HepG2 (cell line): ENCODE results near the gene TAAR6. TPM values are rescaled to one million over a fixed set of nuclear protein-coding genes. Genes with fewer than 3 reads are reported as not detected.

ENCODE experiments used
- ATAC-seq: fragments of 200-7000 bp; cut with Tn5 transposase; 3 replicates; pipeline ENCODE4 v1.9.1; 2020; ENCODE audit warnings: mild to moderate bottlenecking, moderate library complexity
- BruUV-seq: library from RNA; stranded (reverse); fragments of 400-500 nt; replicated peaks from 2 replicates; lab custom pipeline; 2021; lab: Mats Ljungman, UMichigan
- CTCF ChIA-PET: fragments of 300-600 bp; formaldehyde crosslinking; extraction: SDS; loops from one replicate; lab custom pipeline; 2021; ENCODE audit warnings: low total read pairs, inconsistent platforms, low intra/inter-chr PET ratio; lab: Yijun Ruan, JAX
- POLR2A ChIA-PET: fragments of 350-600 bp; sonication (Branson Sonifier 250); formaldehyde crosslinking; loops from one replicate; lab custom pipeline; 2020; ENCODE audit warnings: antibody characterized with exemption, inconsistent platforms; lab: Yijun Ruan, JAX
- DNase-seq: peaks from one replicate; pipeline ENCODE4 v3.0.0-alpha.2; 2015; ENCODE audit warnings: low spot score
- FAIRE-seq: peaks from 3 replicates; lab custom pipeline; 2011; peaks lifted over from hg19 to GRCh38; lab: Jason Lieb, UNC
- H2AFZ ChIP-seq: one replicate; pipeline ENCODE4 v1.6.1; 2011; ENCODE audit warnings: low read length, inconsistent platforms
- H3K27ac ChIP-seq: fragments of 300-600 bp; 3 replicates; pipeline ENCODE4 v1.8.0; 2011; ENCODE audit warnings: mixed run types, mild to moderate bottlenecking, mixed read lengths, low read length, inconsistent platforms; ENCODE audit not compliant: insufficient read depth; ENCODE audit errors: extremely low read length
- H3K27me3 ChIP-seq, 2 experiments: fragments of 200-600 bp in 1 of 2; 2 replicates in 1 of 2; 3 replicates in 1 of 2; pipeline versions ENCODE4 v1.6.0 to v1.8.0; 2011; ENCODE audit warnings: low read length in 2 of 2, mild to moderate bottlenecking in 2 of 2, moderate library complexity in 2 of 2, inconsistent platforms in 1 of 2; ENCODE audit not compliant: insufficient read depth in 2 of 2, control insufficient read depth in 1 of 2
- H3K36me3 ChIP-seq, 2 experiments: fragments of 200-600 bp in 1 of 2; replicated peaks in 1 of 2; 2 replicates in 1 of 2; 3 replicates in 1 of 2; pipeline versions ENCODE4 v1.5.1 to v1.8.0; 2011; ENCODE audit warnings: low read length in 2 of 2, inconsistent platforms in 1 of 2; ENCODE audit not compliant: insufficient read depth in 2 of 2, control insufficient read depth in 1 of 2
- H3K4me1 ChIP-seq: 2 replicates; pipeline ENCODE4 v1.5.1; 2012; ENCODE audit warnings: low read length, inconsistent platforms; ENCODE audit not compliant: insufficient read depth
- H3K4me2 ChIP-seq: 2 replicates; pipeline ENCODE4 v1.6.0; 2011; ENCODE audit warnings: low read depth, low read length, inconsistent platforms
- H3K4me3 ChIP-seq, 3 experiments: fragments of 200-600 bp in 1 of 3; sonication (generic), shearing (Covaris generic) in 1 of 3; replicated peaks in 1 of 3; 2 replicates each; pipeline ENCODE4 v1.5.1; 2011 to 2016; ENCODE audit warnings: low read length in 3 of 3, inconsistent platforms in 2 of 3, low read depth in 2 of 3, mild to moderate bottlenecking in 2 of 3, control low read depth in 1 of 3, mixed read lengths in 1 of 3; ENCODE audit not compliant: insufficient read depth in 1 of 3
- H3K79me2 ChIP-seq: one replicate; pipeline ENCODE4 v1.6.1; 2011; ENCODE audit warnings: low read length, inconsistent platforms; ENCODE audit not compliant: insufficient read depth
- H3K9ac ChIP-seq: 2 replicates; pipeline ENCODE4 v1.6.0; 2011; ENCODE audit warnings: mild to moderate bottlenecking, low read depth, low read length, inconsistent platforms; ENCODE audit not compliant: insufficient read depth
- H3K9me3 ChIP-seq: 2 replicates; pipeline ENCODE4 v1.5.1; 2012; ENCODE audit warnings: mild to moderate bottlenecking, low read length
- H4K20me1 ChIP-seq: 2 replicates; pipeline ENCODE4 v1.6.0; 2011; ENCODE audit warnings: inconsistent platforms, mild to moderate bottlenecking, low read length, moderate library complexity; ENCODE audit not compliant: insufficient read depth
- ARNT ChIP-seq: fragments of 450-650 bp; IDR thresholded peaks from 2 replicates; pipeline ENCODE4 v1.6.1; 2017
- ASH2L ChIP-seq: fragments of 300-600, 200-600 bp; sonication (generic); IDR thresholded peaks from 2 replicates; pipeline ENCODE4 v1.7.0; 2017; ENCODE audit warnings: low read depth, mild to moderate bottlenecking, moderate library complexity, mixed read lengths, low read length; ENCODE audit not compliant: insufficient read length
- CBX5 ChIP-seq: sonication (generic); formaldehyde crosslinking; IDR thresholded peaks from 2 replicates; pipeline ENCODE4 v1.4.0; 2020; ENCODE audit warnings: missing genetic modification reagents, borderline replicate concordance
- E2F5 ChIP-seq: sonication (generic); formaldehyde crosslinking; conservative IDR thresholded peaks from 2 replicates; pipeline ENCODE4 v1.4.0; 2020; ENCODE audit warnings: missing genetic modification reagents
- ETS1 ChIP-seq: sonication (generic); formaldehyde crosslinking; IDR thresholded peaks from 2 replicates; pipeline ENCODE4 v1.4.0; 2020; ENCODE audit warnings: missing genetic modification reagents
- NAIF1 ChIP-seq: sonication (generic); formaldehyde crosslinking; IDR thresholded peaks from 2 replicates; pipeline ENCODE4 v1.5.0; 2020; ENCODE audit warnings: mild to moderate bottlenecking, missing genetic modification reagents, borderline replicate concordance
- SCMH1 ChIP-seq: sonication (generic); formaldehyde crosslinking; IDR thresholded peaks from 2 replicates; pipeline ENCODE4 v1.9.0; 2021; ENCODE audit warnings: missing genetic modification reagents, mild to moderate bottlenecking, borderline replicate concordance
- SKIL ChIP-seq: sonication (generic); formaldehyde crosslinking; IDR thresholded peaks from 2 replicates; pipeline ENCODE4 v1.8.0; 2022; ENCODE audit warnings: missing genetic modification reagents, mild to moderate bottlenecking, moderate library complexity, borderline replicate concordance
- ZKSCAN8 ChIP-seq: IDR thresholded peaks from 2 replicates; pipeline ENCODE4 v1.6.1; 2016; ENCODE audit warnings: borderline replicate concordance, missing genetic modification reagents, missing compliant biosample characterization
- WGBS: methylation state at CpG from one replicate; pipeline ENCODE4 v1.1.6; 2017; ENCODE audit warnings: low lambda C conversion rate; 5-methylcytosine and 5-hydroxymethylcytosine counted together
- in situ Hi-C: cut with HindIII; loops from 2 replicates; pipeline ENCODE4 v1.10.0; 2017; ENCODE audit warnings: low pct_unique_long_range_greater_than_20kb; ENCODE audit not compliant: extremely low pct_ligation_motif_present
- intact Hi-C: fragments of 100-400 bp; cut with micrococcal nuclease; formaldehyde crosslinking; loops from one replicate; pipeline ENCODE4 v1.10.0; 2022; ENCODE audit not compliant: unreplicated experiment
- polyA plus RNA-seq, 8 experiments: library from polyadenylated mRNA; depleted of rRNA in 3 of 8; stranded (reverse) in 7 of 8; unstranded in 1 of 8; fragments of >200 nt; fragmentation: Illumina TruSeq in 4 of 8; extraction: Trizol in 4 of 8; gene quantifications; 2 replicates each; pipeline versions ENCODE4 v1.2.1 to v1.2.3, GENCODE V29; 2011 to 2016; ENCODE audit warnings: low read depth in 4 of 8, missing spikeins in 1 of 8, mixed read lengths in 1 of 8; ENCODE audit not compliant: insufficient read depth in 1 of 8
- total RNA-seq, 5 experiments: library from RNA; depleted of rRNA; stranded (reverse); fragments of >200 nt; fragmentation: Illumina TruSeq; extraction: Trizol; gene quantifications; 2 replicates each; pipeline ENCODE4 v1.2.3, GENCODE V29; 2016; ENCODE audit warnings: low read depth in 1 of 5
- TF ChIP-seq, protein P1 (sequence below), 2 experiments: fragments of 450-650 bp in 1 of 2; sonication (generic) in 1 of 2; formaldehyde crosslinking; IDR thresholded peaks; 2 replicates each; pipeline versions ENCODE4 v1.5.0 to v1.8.0; 2020 to 2022; ENCODE audit warnings: mild to moderate bottlenecking in 1 of 2, missing genetic modification reagents in 1 of 2
- TF ChIP-seq, protein P2 (sequence below): sonication (generic); formaldehyde crosslinking; IDR thresholded peaks from 2 replicates; pipeline ENCODE4 v1.4.0; 2020; ENCODE audit warnings: missing genetic modification reagents

The TAAR6 gene
- total and polyA plus RNA-seq, 2 of the 13 experiments (the other 11 are each of a cell fraction or from before 2014, with no cell fraction given): not detected

GRCh38 chr6:132551214-132551613 lies 18.9 kb upstream of the TAAR6 start:
- ChIA-PET POLR2A (no interaction called here), CTCF (no interaction called here)

GRCh38 chr6:132552372-132552771 lies 17.8 kb upstream of the TAAR6 start, which contains the start of gene TAAR8:
Gene TAAR8, plus strand, starts transcription at chr6:132552672. Its CDS starts 21 bp downstream, at chr6:132552693.
- H3K9ac ChIP-seq: no peak within 1 kb of the TSS
- CTCF ChIA-PET: no interaction called here
- no peak within 1 kb of the TSS for H2AFZ ChIP-seq
- H3K27ac ChIP-seq: no peak within 1 kb of the TSS
- DNase-seq: no peak
- no peaks in the 10 kb centered on the region for H3K36me3 ChIP-seq
- FAIRE-seq: no peak
- H3K79me2 ChIP-seq: no peaks in the 10 kb centered on the region
- H4K20me1 ChIP-seq: no peaks in the 10 kb centered on the region
- 44% methylated on average over 2 of the region's 2 CpGs for WGBS
- in situ Hi-C loops (no loop called here), intact Hi-C loops (no loop called here)
- H3K9me3 ChIP-seq: no peaks in the 10 kb centered on the region
- H3K27me3 ChIP-seq: no peaks in the 10 kb centered on the region
- no peak within 1 kb of the TSS for H3K4me2 ChIP-seq
- no TSS peak for BruUV-seq
- H3K4me1 ChIP-seq: no peaks in the 10 kb centered on the region
- H3K4me3 ChIP-seq: no peak within 1 kb of the TSS
- POLR2A ChIA-PET: no interaction called here
- ATAC-seq: no peak
- no peak for TF ChIP-seq NAIF1
- no peak for TF ChIP-seq CBX5 (CRISPR knock-in tag)
- TF ChIP-seq, protein P1, sequence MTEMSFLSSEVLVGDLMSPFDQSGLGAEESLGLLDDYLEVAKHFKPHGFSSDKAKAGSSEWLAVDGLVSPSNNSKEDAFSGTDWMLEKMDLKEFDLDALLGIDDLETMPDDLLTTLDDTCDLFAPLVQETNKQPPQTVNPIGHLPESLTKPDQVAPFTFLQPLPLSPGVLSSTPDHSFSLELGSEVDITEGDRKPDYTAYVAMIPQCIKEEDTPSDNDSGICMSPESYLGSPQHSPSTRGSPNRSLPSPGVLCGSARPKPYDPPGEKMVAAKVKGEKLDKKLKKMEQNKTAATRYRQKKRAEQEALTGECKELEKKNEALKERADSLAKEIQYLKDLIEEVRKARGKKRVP (CRISPR knock-in tag; IDR thresholded peaks at IDR 0.05): no peak
- no peak for TF ChIP-seq SKIL (CRISPR knock-in tag)
- no peak for TF ChIP-seq ASH2L
- no peak for TF ChIP-seq E2F5
- TF ChIP-seq ETS1: no peak
- TF ChIP-seq SCMH1 (CRISPR knock-in tag): no peak
- TF ChIP-seq, protein P2, sequence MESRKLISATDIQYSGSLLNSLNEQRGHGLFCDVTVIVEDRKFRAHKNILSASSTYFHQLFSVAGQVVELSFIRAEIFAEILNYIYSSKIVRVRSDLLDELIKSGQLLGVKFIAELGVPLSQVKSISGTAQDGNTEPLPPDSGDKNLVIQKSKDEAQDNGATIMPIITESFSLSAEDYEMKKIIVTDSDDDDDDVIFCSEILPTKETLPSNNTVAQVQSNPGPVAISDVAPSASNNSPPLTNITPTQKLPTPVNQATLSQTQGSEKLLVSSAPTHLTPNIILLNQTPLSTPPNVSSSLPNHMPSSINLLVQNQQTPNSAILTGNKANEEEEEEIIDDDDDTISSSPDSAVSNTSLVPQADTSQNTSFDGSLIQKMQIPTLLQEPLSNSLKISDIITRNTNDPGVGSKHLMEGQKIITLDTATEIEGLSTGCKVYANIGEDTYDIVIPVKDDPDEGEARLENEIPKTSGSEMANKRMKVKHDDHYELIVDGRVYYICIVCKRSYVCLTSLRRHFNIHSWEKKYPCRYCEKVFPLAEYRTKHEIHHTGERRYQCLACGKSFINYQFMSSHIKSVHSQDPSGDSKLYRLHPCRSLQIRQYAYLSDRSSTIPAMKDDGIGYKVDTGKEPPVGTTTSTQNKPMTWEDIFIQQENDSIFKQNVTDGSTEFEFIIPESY (CRISPR knock-in tag): no peak
- no peak for TF ChIP-seq ARNT

More at GRCh38 chr6:132551214-132551613, 18.9 kb upstream of the TAAR6 start:
- Histone ChIP-seq H3K4me3 (no peak overlapping the region), H3K79me2 (no peaks in the 10 kb centered on the region), H3K9me3 (no peaks in the 10 kb centered on the region), H3K36me3 (no peaks in the 10 kb centered on the region), H4K20me1 (no peaks in the 10 kb centered on the region), H3K27me3 (no peaks in the 10 kb centered on the region), H3K4me2 (no peak overlapping the region), H3K27ac (no peak overlapping the region), H2AFZ (no peak overlapping the region), H3K9ac (no peak overlapping the region), H3K4me1 (no peaks in the 10 kb centered on the region)
- TF ChIP-seq ZKSCAN8 (CRISPR knock-in tag): no peak
- BruUV-seq: no TSS peak
- WGBS: 15% methylated on average over 4 of the region's 4 CpGs
- no peak for FAIRE-seq
- in situ Hi-C loops (no loop called here), intact Hi-C loops (no loop called here)
- ATAC-seq: no peak
- no peak for DNase-seq
